ENCODE measurements around the gene IL2RA.
A peak's percentile ranks its signal among the peaks of the same experiment; 100 is the strongest.
"Not testable (repeated sequence)": the region's sequence is repeated elsewhere in the genome, so short reads cannot be mapped to it uniquely, and the experiment has no call there.

IL2RA gene

DNA sequence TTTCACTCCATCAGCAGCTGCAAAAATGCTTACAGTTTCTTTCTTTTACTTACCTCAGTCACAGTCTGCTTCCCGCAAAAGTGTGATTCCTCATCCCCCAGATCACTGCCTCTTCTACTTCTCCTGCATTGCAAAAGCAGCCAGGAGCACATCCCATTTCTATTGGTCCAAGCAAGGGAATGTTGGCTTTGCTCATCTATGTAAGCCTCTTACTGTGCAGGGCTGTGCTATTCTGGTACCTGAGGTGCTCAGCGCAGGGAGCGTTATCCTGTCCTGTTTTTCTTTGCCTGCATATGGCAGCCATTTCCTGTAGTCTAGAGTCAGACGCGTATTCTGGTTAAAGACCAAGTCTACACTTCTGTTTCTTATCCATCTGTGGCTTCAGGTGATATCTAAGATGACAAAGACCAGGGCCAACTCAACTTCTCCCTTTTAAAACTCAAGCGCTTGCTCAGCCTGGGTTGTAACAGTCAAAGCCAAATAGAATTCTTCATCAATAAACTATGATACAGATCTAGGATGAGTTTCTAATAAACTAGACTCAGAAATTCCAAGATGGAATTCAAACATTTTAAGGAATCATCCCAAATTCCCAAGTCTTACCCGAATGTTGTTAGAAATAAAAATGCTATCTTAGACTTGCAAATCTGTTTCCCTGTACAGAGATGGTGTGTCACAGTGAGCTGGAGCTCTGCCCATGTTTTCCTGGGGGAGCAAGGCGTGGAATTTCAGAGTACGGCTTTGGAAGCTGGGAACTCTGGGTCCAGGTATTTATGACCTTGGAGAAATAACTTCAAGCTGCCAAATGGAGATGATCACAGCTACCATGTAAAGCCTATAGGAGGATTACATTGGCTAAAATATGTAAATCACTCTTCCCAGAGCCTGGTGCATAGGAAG lies 20.6 kb upstream of the IL2RA start:
- DNase-seq = no peak

- no peak for DNase-seq
Observed at GRCh38 chr10:6080417-6080973, 18.3 kb upstream of the IL2RA start.

GRCh38 chr10:6079044-6079443 lies 16.9 kb upstream of the IL2RA start:
- DNase-seq = no peak

DNA sequence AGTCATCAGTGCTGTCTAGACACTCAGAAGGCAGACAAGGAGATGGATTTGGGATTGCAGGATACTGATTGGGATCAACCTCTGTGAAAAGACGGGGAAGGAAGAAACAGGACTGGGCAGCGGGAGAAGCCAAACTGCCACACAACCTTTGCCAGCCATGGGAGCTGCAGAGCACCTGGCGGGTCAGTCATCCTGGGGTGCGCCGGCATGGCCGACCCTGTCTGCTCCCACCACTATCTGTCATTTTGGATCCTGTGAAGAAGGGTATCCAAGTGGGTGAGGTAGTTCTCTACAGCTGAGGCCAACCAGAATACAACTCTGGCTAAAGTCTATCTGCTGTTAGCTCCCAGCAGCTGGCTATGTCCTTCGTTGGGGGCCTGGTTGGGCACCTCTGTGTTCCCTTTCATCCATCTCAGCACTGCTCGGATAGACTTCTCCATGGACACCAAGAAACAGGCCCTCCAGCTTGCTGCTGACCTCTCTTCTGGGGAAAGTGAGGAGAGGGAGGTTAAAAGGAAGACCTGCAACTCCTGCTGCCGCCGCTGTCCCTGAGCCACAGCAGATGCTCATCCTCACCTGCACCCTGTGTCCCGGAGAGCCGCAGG lies 15.0 kb upstream of the IL2RA start:
- DNase-seq = no peak

DNA sequence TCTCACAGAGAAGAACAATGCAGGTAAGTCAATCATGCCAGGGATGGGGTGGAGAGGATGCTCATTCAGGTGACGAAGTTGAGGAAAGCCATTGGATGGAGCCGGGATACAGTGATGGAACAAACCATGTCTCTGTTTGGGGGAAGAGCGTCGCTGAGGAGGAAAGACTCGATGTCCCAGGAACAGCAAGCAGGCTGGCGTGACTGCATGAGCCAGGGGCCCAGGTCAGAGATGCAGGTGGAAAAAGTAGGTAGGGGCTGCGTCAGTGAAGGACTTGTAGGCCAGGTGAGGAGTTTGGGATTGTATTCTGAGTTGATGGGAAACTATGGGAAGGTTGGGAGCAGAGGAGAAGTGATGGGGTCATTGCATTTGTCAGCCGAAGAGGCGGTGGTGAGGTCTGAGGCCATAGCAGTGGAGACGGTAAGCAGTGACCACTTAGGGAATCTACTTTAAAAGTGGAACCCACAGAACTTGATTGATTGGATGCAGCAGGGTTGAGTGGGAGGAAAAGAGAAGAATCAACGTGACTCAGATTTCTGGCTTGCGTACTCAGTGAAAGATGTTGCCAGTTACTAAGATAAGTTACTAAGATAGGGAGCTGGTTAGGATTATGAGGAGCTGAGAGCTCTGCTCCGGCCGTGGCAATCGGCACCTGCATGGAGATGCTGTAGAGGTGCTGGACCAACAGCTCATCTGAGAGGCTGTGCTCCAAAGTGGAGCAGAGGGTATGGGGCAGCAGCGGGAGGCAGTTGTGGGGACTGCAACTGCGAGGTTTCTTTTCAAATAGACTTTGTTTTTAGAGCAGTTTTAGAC lies 12.5 kb upstream of the IL2RA start:
- DNase-seq = no peak

- no peak for DNase-seq
Observed at GRCh38 chr10:6072215-6072934, 10.2 kb upstream of the IL2RA start.

DNA sequence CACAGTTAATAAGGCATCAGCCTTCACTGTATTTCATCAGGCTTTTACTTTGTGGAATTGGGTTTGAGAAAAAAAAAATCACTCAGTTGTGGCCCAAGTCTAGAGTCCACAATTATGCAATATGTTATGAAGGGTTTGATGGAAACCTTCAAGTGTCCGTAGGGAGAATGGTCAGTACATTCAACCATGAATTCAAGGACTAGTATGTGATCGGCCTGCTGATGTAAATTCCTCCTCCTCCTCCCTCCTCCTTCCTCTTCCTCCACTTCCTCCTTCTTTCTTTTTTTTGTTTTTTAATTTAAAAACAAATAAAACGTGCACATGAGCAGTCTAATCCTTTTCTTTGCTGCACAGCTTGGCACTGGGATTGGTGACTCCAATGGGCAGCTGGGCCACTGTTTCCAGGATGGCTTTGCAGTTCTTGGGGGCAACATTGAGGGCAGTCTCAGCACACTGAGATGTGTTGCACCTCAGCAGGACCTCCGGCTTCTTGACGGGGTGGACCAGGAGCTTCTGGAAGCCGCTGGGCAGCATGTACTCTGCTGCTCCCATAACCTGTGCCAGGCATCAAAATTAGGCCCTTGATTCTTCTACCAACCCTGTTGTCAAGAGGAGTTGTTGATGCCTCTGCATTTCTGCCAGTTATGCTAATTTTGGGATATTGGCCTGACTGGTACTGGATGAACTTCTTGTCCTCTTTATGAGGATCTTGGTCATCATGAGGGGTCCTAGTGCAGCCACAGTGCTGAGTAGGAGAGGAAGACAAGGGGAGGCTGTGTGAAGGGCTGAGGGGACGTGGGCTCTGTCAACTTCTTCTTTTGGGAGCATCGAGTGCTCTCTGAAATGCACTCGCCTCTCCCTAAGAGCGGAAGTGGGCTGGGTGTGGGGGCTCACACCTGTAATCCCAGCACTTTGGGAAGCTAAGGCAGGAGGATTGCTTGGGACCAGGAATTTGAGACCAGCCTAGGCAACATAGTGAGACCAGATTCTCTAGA lies 9.3 kb upstream of the IL2RA start:
- no peak for DNase-seq

GRCh38 chr10:6070660-6071059 lies 8.5 kb upstream of the IL2RA start:
- no peak for DNase-seq

- no peak for DNase-seq
Observed at GRCh38 chr10:6069081-6069931, 7.1 kb upstream of the IL2RA start.

GRCh38 chr10:6068422-6068821 lies 6.3 kb upstream of the IL2RA start:
- DNase-seq = peak; percentile 39 to 51

- no peak for DNase-seq
Observed at GRCh38 chr10:6068006-6068405, 5.8 kb upstream of the IL2RA start.

- DNase-seq = no peak
Observed at GRCh38 chr10:6067457-6067856, 5.3 kb upstream of the IL2RA start.

- no peak for DNase-seq
Observed at GRCh38 chr10:6065835-6066234, 3.7 kb upstream of the IL2RA start.

GRCh38 chr10:6065406-6065805 lies 3.2 kb upstream of the IL2RA start:
- no peak for DNase-seq

GRCh38 chr10:6064726-6065125 lies 2.6 kb upstream of the IL2RA start:
- not testable (repeated sequence) for DNase-seq

GRCh38 chr10:6064119-6064518 lies 2.0 kb upstream of the IL2RA start:
- DNase-seq = no peak

GRCh38 chr10:6061056-6061455 lies 1.1 kb downstream of the IL2RA start:
- no peak for DNase-seq

- no peak for DNase-seq
Observed at GRCh38 chr10:6059506-6059905, 2.7 kb downstream of the IL2RA start.

DNA sequence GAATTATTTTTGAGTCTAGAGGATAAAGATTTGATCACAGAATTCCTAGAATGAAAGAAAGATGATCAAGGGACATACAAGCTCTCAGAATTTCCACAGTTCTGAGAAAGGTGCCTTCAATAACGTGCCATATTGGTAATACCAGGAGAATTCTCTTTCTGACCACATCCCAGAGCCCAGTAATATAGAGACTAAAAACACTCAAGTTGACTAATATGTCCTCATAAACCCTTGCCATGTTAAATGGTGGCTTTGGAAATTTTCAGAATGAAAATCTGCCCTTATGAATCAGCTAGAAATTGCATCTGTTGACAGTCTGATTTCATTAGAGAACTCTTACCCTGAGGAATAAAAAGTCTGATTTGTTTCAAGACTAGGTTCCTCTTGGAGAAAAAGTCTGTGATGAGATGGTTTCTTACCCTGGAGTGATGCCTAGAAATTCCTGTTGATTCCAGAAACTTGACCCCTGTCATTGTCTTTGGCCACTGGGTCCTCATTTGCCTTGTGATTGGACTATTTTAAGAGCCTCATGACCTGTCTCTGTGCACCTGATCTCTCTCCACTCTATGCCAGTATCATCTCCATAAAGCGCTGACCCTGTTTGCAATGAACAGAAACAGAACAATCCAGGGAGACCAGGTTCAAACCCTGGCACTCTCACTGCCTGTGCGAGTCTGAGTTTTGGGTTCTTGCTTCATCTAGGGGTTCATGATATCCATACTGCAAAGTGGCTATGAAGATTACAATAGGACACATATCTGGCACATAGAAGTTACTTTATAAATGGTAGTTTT lies 3.3 kb downstream of the IL2RA start:
- no peak for DNase-seq
